Large intestine (tissue), 3 donors: Measurements from ENCODE around the gene PARVG. TPM values are rescaled to one million over a fixed set of nuclear protein-coding genes. Genes with fewer than 3 reads are reported as not detected.
"Not testable (repeated sequence)": the region's sequence is repeated elsewhere in the genome, so short reads cannot be mapped to it uniquely, and the experiment has no call there.

Experiments used
- DNase-seq, 2 donors: peaks; one replicate each; pipeline versions ENCODE4 v3.0.0 to v3.0.0-alpha.2; 2013
- H3K27ac ChIP-seq: one replicate; pipeline ENCODE4 v1.5.1; 2013; ENCODE audit warnings: low read length
- H3K27me3 ChIP-seq: 2 replicates; pipeline ENCODE4 v1.6.1; 2013; ENCODE audit warnings: low read length; ENCODE audit not compliant: control insufficient read depth, insufficient read depth
- H3K36me3 ChIP-seq: 2 replicates; pipeline ENCODE4 v1.6.1; 2013; ENCODE audit warnings: low read length; ENCODE audit not compliant: control insufficient read depth, insufficient read depth
- H3K4me1 ChIP-seq: one replicate; pipeline ENCODE4 v1.6.1; 2013; ENCODE audit warnings: low read length; ENCODE audit not compliant: control insufficient read depth, insufficient read depth
- H3K4me3 ChIP-seq: one replicate; pipeline ENCODE4 v1.5.1; 2013; ENCODE audit warnings: low read length
- H3K9me3 ChIP-seq: one replicate; pipeline ENCODE4 v1.6.1; 2013; ENCODE audit warnings: mild to moderate bottlenecking, low read depth, low read length, moderate library complexity; ENCODE audit not compliant: control insufficient read depth
- WGBS: methylation state at CpG from one replicate; pipeline ENCODE4 v1.1.5; 2013; ENCODE audit warnings: low lambda C conversion rate; ENCODE audit not compliant: insufficient coverage; 5-methylcytosine and 5-hydroxymethylcytosine counted together
- polyA plus RNA-seq: library from polyadenylated mRNA; unstranded; fragments of 120-200 nt; gene quantifications from one replicate; pipeline ENCODE4 v1.2.1, GENCODE V29; 2013

The PARVG gene
- polyA plus RNA-seq, 1 donor: 6.7 TPM

GRCh38 chr22:44241121-44241520 lies 60.4 kb downstream of the PARVG start:
- H3K9me3 ChIP-seq, H3K27ac ChIP-seq, H3K4me3 ChIP-seq, H3K27me3 ChIP-seq, H3K36me3 ChIP-seq, DNase-seq, H3K4me1 ChIP-seq: not testable (repeated sequence)
- WGBS: no CpG with 5 or more reads among the region's 3 CpGs

- Histone ChIP-seq H3K36me3 (no peaks in the 10 kb centered on the region), H3K9me3 (no peaks in the 10 kb centered on the region), H3K27ac (no peak overlapping the region), H3K4me1 (no peaks in the 10 kb centered on the region), H3K4me3 (no peak overlapping the region), H3K27me3 (no peaks in the 10 kb centered on the region)
- no peak for DNase-seq
- WGBS: no CpG with 5 or more reads among the region's 17 CpGs
Measured at GRCh38 chr22:44242946-44243724, 62.4 kb downstream of the PARVG start.

- H3K4me1 ChIP-seq: no peaks in the 10 kb centered on the region
- no peak for DNase-seq
- H3K27ac ChIP-seq: no peak overlapping the region
- no peaks in the 10 kb centered on the region for H3K9me3 ChIP-seq
- no peaks in the 10 kb centered on the region for H3K27me3 ChIP-seq
- H3K4me3 ChIP-seq: no peak overlapping the region
- no peaks in the 10 kb centered on the region for H3K36me3 ChIP-seq
- 93% methylated on average over 2 of the region's 8 CpGs for WGBS
Measured at GRCh38 chr22:44243761-44244160, 63.0 kb downstream of the PARVG start.

- H3K27ac ChIP-seq: no peak overlapping the region
- H3K4me1 ChIP-seq: no peaks in the 10 kb centered on the region
- H3K36me3 ChIP-seq: no peaks in the 10 kb centered on the region
- no peak for DNase-seq
- H3K27me3 ChIP-seq: no peaks in the 10 kb centered on the region
- no CpG with 5 or more reads among the region's 9 CpGs for WGBS
- H3K9me3 ChIP-seq: no peaks in the 10 kb centered on the region
- H3K4me3 ChIP-seq: no peak overlapping the region
Measured at GRCh38 chr22:44244265-44244822, 63.6 kb downstream of the PARVG start.

- no CpG with 5 or more reads among the region's 7 CpGs for WGBS
- H3K4me1 ChIP-seq: no peaks in the 10 kb centered on the region
- H3K27ac ChIP-seq: no peak overlapping the region
- no peaks in the 10 kb centered on the region for H3K27me3 ChIP-seq
- no peaks in the 10 kb centered on the region for H3K9me3 ChIP-seq
- H3K36me3 ChIP-seq: no peaks in the 10 kb centered on the region
- DNase-seq: no peak
- no peak overlapping the region for H3K4me3 ChIP-seq
Measured at GRCh38 chr22:44245438-44245837, 64.7 kb downstream of the PARVG start.

GRCh38 chr22:44245867-44246266 lies 65.1 kb downstream of the PARVG start:
- Histone ChIP-seq H3K4me1 (no peaks in the 10 kb centered on the region), H3K4me3 (no peak overlapping the region), H3K27me3 (no peaks in the 10 kb centered on the region), H3K27ac (no peak overlapping the region), H3K9me3 (no peaks in the 10 kb centered on the region), H3K36me3 (no peaks in the 10 kb centered on the region)
- DNase-seq: no peak
- WGBS: no CpG with 5 or more reads among the region's 8 CpGs

- H3K27ac ChIP-seq: no peak overlapping the region
- no peaks in the 10 kb centered on the region for H3K27me3 ChIP-seq
- no peaks in the 10 kb centered on the region for H3K9me3 ChIP-seq
- H3K36me3 ChIP-seq: no peaks in the 10 kb centered on the region
- no peak for DNase-seq
- no peak overlapping the region for H3K4me3 ChIP-seq
- no peaks in the 10 kb centered on the region for H3K4me1 ChIP-seq
- no CpG with 5 or more reads among the region's 8 CpGs for WGBS
Measured at GRCh38 chr22:44246615-44247326, 66.0 kb downstream of the PARVG start.

GRCh38 chr22:44247346-44247745 lies 66.6 kb downstream of the PARVG start:
- DNase-seq: no peak
- Histone ChIP-seq H3K27ac (no peak overlapping the region), H3K9me3 (no peaks in the 10 kb centered on the region), H3K4me3 (no peak overlapping the region), H3K36me3 (no peaks in the 10 kb centered on the region), H3K4me1 (no peaks in the 10 kb centered on the region), H3K27me3 (no peaks in the 10 kb centered on the region)
- no CpG with 5 or more reads among the region's 5 CpGs for WGBS

GRCh38 chr22:44247923-44248892 lies 67.5 kb downstream of the PARVG start:
- no peaks in the 10 kb centered on the region for H3K27me3 ChIP-seq
- H3K4me3 ChIP-seq: no peak overlapping the region
- no peaks in the 10 kb centered on the region for H3K9me3 ChIP-seq
- no peak for DNase-seq
- no peaks in the 10 kb centered on the region for H3K4me1 ChIP-seq
- WGBS: no CpG with 5 or more reads among the region's 25 CpGs
- H3K27ac ChIP-seq: no peak overlapping the region
- no peaks in the 10 kb centered on the region for H3K36me3 ChIP-seq

GRCh38 chr22:44248926-44249325 lies 68.2 kb downstream of the PARVG start:
- no peak for DNase-seq
- Histone ChIP-seq H3K27ac (no peak overlapping the region), H3K27me3 (no peaks in the 10 kb centered on the region), H3K36me3 (no peaks in the 10 kb centered on the region), H3K4me1 (no peaks in the 10 kb centered on the region), H3K4me3 (no peak overlapping the region), H3K9me3 (no peaks in the 10 kb centered on the region)
- no CpG with 5 or more reads among the region's 10 CpGs for WGBS
